ENCODE measurements around the gene TMEM178B. TPM values are rescaled to one million over a fixed set of nuclear protein-coding genes. Genes with fewer than 3 reads are reported as not detected.

TMEM178B gene
- total RNA-seq, 2 experiments from 2014 or later, result 0.05 TPM

GRCh38 chr7:141522657-141523342 lies 448.9 kb downstream of the TMEM178B start:
- intact Hi-C loops (cut with micrococcal nuclease), result no loop called here
- H3K27ac Mint-ChIP-seq, result no peak overlapping the region
- peaks cover 8% of the 10 kb centered on the region for H3K27me3 Mint-ChIP-seq (ENCODE audit: low read depth)
- H3K9me3 Mint-ChIP-seq, result no peaks in the 10 kb centered on the region
- CTCF ChIA-PET, result no interaction called here
- no peak for DNase-seq
- H3K4me3 Mint-ChIP-seq, result no peak overlapping the region
- H3K4me1 Mint-ChIP-seq (ENCODE audit: low read depth), result no peaks in the 10 kb centered on the region
- H3K36me3 Mint-ChIP-seq (ENCODE audit: low read depth), result no peaks in the 10 kb centered on the region

DNA sequence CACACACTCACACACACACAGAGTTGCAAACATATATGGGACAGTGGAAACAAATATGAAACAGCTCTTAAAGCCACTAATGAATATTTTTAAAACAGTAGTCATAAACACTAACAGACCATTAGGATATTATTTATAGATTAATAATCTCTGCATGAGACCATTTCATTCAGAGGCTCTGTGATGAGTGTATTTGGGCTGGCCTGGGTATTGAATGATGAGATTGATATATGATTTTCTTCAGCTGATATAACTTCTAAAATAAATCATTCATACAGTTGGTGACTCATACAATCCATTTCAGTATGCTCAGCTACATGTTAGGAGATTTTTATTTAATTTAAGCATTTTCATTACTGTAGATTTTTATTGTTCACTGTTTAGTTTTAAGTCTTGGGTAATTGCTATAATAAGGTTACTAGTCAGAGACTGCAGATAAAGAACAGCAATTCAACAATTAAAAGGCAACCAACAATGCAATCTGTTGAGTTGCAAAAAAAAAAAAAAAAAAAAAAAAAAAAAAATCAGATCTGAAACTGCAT lies 452.2 kb downstream of the TMEM178B start:
- no peak overlapping the region for H3K4me3 Mint-ChIP-seq
- no peaks in the 10 kb centered on the region for H3K9me3 Mint-ChIP-seq
- intact Hi-C loops (cut with micrococcal nuclease), result no loop called here
- H3K27me3 Mint-ChIP-seq (ENCODE audit: low read depth), result peaks cover 22% of the 10 kb centered on the region
- H3K4me1 Mint-ChIP-seq (ENCODE audit: low read depth), result no peaks in the 10 kb centered on the region
- CTCF ChIA-PET, result no interaction called here
- no peak for DNase-seq
- H3K36me3 Mint-ChIP-seq (ENCODE audit: low read depth), result no peaks in the 10 kb centered on the region
- no peak overlapping the region for H3K27ac Mint-ChIP-seq

DNA sequence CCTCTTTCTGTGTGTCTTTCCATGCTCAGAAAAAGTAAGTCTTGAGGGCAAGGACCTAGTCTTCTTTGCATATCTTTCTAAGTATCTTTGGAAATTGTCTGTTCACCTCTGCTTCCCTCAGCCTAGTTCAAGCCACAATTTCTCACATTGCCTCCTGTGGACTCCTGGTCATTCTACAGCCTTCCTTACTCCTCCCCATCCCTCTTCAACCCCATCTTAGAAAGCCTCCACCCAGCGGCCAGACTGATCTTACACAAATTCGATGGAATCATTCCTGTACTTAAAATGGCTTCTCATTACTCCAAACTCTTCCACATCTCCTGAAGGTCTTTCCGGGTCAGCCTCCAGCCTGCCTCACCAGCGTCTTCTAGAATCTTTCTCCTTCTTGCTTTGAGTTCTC lies 453.2 kb downstream of the TMEM178B start:
- Mint-ChIP-seq H3K27ac (no peak overlapping the region), H3K9me3 (no peaks in the 10 kb centered on the region), H3K36me3 (ENCODE audit: low read depth) (no peaks in the 10 kb centered on the region), H3K4me1 (ENCODE audit: low read depth) (no peaks in the 10 kb centered on the region), H3K4me3 (no peak overlapping the region), H3K27me3 (ENCODE audit: low read depth) (peaks cover 22% of the 10 kb centered on the region)
- CTCF ChIA-PET, result no interaction called here
- no peak for DNase-seq
- intact Hi-C loops (cut with micrococcal nuclease), result no loop called here

GRCh38 chr7:141528399-141528798 lies 454.5 kb downstream of the TMEM178B start:
- Mint-ChIP-seq H3K9me3 (no peaks in the 10 kb centered on the region), H3K4me3 (no peak overlapping the region), H3K4me1 (ENCODE audit: low read depth) (peaks cover 2% of the 10 kb centered on the region), H3K27ac (no peak overlapping the region), H3K36me3 (ENCODE audit: low read depth) (no peaks in the 10 kb centered on the region), H3K27me3 (ENCODE audit: low read depth) (peaks cover 24% of the 10 kb centered on the region)
- DNase-seq, result no peak
- CTCF ChIA-PET, result interaction anchor here (0.7 to 1.1 kb wide), 2 partner anchors 81 to 297 kb away, joined by 3 read pairs; no protein-coding TSS in a partner anchor
- intact Hi-C loops (cut with micrococcal nuclease), result no loop called here

Other genes with a start within 250 kb of the TMEM178B start
- gene BRAF, start 149.1 kb upstream of the TMEM178B start, total RNA-seq, result 10 to 100 TPM; 24.6 to 28.6 TPM
- gene MRPS33, start 59.1 kb upstream of the TMEM178B start, total RNA-seq, result 100 to 1,000 TPM; 116 to 120 TPM

Measured in activated naive CD4-positive, alpha-beta T cell treated with anti-CD3 and anti-CD28 coated beads for 36 hours (primary cell).